GM04503 (cell line): ENCODE data around the gene PTPRJ.

ENCODE experiments used
- DNase-seq: peaks from one replicate; pipeline ENCODE4 v3.0.0-alpha.2; 2012; ENCODE audit warnings: low read depth

The PTPRJ gene

DNA sequence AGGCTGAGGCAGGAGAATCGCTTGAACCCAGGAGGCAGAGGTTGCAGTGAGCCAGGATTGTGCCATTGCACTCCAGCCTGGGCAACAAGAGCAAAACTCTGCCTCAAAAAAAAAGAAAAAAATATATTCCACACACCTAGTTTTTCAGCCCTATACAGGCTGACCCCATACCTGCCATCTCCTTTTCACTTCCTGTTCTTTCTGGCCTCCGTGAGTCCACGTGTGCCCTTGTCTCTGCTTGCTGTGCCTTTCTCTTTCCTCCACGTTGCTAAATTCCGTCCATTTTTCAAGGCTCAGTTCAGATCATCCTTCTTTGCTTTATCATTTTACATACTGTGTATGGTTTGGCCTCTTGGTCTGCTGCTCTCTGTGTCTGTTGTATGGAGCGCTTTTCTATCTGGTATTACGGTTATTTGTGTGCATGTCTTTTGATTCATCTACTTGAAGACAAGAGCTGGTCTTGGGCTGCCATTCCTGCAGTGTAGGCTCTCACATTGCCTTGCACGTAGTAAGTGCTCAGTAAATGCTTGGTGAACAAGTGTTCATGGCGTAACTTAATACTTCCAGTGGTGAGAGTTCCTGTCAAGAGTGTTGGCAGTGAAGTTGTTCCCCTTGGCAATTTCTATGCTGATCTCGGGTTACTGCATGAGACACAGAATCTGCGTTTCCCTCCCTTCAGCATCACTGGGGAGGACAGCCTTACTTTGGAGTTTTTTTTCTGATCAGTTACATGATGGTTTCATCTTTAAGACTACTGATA, 57.5 kb downstream of the PTPRJ start:
- no peak for DNase-seq

GRCh38 chr11:48040830-48041444, 60.6 kb downstream of the PTPRJ start:
- DNase-seq, result no peak

DNA sequence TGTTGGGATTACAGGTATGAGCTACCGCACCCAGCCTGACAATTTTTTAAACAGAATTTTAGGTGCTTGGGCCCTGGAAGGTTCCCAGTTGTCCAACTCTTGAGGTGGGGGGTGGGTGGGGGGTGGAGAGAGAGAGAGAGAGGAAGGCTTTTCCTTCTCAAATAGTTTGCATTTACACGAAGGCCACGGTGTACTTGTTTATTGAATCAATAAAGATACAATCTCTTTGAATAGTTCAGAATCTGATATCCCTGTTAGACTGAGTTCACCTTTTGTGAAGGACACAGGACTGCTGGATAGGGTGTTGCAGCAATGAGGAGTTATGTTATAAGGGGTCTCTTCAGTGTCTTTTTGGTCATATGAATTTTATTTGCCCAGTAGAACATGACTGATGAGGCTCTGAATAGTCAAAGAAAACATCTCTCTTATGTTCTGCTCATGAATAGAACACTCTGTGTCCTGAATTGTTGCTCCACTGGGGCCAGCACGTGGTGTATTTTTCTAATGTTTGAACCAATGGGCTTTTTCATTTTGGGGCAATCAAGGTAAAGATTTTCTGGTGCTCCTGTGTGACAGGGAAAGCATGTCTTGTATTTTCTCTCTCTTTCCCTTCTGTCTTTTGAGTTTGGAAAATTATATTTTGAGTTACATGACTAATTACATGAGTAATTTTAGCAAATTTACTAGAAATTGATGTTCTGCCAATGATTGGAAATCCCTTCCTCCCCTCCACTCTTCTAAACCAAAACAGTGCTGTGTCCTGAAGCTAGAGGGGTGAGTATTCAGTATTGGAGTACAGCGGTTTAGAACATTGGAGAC, 61.7 kb downstream of the PTPRJ start:
- DNase-seq, result no peak

DNA sequence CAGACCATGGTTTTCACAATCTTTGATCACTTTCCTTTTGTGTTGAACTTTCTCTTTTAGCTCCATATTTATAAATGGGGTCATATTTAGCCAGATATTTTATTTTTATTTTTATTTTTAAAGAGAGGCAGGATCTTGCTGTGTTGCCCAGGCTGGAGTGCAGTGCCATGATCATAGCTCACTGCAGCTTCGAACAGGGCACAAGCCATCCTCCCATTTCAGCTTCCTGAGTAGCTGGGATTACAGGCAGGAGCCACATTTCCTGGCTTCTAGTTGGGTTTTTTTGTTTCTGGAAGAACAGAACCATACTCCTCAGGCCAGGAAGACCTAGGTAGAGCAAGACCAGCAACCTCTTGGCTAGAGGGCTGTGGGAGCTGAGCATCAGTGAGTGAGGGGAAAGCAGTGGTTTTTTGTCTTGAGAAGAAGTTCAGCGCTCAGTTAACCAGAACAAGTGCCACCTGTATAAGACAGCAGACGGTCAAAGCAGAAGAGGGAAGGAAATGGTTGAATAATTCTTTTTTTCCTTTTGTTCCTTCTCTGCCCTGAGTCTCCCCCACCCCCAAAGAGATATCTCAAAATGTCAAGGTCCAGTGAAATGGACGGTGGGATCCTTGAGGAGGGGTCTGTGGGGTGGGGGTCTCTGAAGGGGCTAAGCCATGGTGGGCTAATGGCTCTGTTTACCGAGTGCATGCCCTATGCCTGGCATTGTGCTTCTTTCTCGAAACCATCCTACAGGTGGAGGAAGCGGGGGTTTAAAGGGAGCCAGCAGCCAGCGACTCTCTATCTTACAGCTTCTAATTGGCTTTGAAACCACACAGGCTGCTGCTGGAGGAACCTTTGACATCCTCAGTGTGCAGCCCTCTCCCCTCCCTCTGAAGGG, 63.0 kb downstream of the PTPRJ start:
- no peak for DNase-seq

- no peak for DNase-seq
Measured at GRCh38 chr11:48043991-48044512, 63.7 kb downstream of the PTPRJ start.

DNA sequence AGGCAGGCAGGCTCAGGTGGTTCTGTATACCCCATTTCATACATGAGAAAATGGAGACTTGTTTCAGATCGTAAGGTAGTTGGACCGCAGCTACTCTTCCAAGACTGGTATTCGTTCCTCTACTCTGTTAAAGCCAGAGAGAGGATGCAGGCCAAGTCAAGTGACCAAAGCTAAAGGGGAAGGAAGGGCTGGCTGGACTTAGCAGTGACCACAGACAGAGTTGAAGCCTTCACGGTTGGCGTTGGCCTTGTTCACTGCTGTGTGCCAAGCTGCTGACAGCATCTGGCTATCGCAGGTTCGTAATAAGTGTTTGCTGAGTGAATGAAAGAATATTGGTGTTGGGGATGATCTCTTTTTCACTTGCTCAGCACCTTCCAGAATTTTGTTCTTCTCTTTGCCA, 64.2 kb downstream of the PTPRJ start:
- DNase-seq, result no peak

DNA sequence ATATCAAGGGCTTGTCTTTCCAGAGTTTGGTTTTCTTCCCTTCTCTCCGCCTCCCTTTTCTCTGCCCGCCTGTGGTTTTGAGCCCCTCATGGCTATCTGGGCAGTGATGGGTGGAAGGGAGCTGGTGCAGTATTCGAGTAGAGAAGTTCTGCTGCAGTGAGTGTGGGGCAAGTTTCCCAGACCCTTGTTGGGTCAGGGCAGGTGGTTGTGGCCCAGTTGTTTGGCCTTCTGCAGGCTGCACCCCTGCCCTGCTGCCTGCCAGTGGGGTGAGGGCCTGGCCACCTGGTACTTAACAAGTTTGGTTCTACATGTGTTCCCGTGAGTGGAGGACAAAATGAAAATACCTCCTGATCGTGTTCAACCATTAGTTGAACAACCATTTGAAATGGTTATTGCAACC, 65.2 kb downstream of the PTPRJ start:
- no peak for DNase-seq

DNA sequence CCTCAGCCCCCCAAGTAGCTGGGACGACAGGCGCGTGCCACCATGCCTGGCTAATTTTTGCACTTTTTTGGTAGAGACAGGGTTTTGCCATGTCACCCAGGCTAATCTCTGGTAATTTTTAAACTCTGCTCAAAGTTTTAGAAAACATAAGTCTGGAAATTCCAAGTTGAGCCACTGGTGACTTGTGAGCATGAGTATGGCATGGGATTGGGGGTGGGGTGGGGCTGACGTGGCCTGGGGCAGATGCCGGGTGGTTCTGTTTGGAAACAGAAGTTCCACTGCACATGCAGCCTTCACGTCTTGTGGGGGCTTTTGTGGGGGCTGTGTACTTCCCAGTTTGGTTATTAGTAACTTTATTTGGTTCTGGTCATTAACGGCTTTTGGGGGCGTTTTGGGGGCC, 67.3 kb downstream of the PTPRJ start:
- no peak for DNase-seq

DNA sequence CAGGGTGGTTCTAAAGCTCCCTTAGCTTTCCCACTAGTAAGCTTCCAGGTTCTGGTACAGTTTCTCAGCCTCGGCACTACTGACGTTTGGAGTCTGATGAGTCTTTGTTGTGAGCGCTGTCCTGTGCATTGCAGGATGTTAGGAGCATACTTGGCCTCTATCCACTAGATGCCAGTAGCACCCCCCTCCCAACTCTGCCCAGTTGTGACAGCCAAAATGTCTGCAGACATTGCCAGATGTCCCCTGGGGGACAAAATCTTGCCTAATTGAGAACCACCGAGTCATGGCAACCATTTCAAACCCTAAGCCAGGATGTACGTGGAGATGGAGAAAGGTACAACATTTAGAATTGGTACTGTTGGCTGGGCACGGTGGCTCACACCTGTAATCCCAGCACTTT, 68.7 kb downstream of the PTPRJ start:
- no peak for DNase-seq

GRCh38 chr11:48050304-48050703, 69.9 kb downstream of the PTPRJ start:
- DNase-seq, result no peak

GRCh38 chr11:48051217-48051830, 71.0 kb downstream of the PTPRJ start:
- DNase-seq, result no peak

- DNase-seq, result peak; percentile 42
Measured at GRCh38 chr11:48052183-48053044, 72.1 kb downstream of the PTPRJ start.

DNA sequence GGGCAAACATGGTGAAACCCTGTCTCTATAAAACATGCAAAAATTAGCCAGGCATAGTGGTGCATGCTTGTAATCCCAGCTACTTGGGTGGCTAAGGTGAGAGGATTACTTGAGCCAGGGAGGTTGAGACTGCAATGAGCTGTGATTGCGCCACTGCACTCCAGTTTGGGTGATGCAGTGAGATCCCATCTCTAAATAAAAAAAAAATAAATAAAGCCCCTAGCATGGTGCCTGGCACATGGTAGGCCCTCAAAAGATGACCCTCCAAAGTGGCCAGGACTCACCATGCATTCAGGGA, 74.6 kb downstream of the PTPRJ start:
- no peak for DNase-seq

- DNase-seq, result no peak
Measured at GRCh38 chr11:48055292-48056132, 75.2 kb downstream of the PTPRJ start.

DNA sequence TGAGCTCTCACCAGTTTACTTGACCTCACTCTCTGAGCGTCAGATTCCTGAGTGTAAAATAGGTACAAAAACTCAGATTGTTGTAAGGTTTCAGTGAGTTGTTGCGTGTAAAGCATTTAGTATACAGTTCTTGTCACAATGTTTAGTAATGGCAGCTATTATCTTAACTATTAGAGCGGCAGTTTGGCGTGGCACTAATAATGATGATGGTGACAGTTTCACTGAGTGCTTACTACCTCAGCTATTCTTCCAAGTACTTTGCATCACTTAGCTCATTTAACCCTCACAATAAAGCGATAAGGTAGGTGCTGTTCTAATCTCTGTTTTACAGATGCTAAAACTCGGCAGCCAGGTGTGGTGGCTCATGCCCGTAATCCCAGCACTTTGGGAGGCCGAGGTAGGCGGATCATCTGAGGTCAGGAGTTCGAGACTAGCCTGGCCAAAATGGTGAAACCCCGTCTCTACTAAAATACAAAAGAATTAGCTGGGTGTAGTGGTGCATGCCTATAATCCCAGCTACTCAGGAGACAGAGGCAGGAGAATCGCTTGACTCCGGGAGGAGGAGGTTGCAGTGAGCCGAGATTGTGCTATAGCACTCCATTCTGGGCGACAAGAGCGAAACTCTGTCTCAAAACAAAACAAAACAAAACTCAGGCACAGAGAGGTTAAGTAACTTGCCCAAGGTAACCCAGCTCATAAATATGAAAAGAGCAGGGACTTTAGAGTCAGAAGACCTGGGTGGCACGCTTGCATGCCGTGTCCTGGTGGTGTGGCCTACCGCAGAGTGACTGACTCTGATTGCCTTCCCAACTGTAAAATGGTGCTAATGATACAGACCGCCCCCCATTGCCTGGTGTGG, 76.2 kb downstream of the PTPRJ start:
- DNase-seq, result no peak

GRCh38 chr11:48058064-48058463, 77.7 kb downstream of the PTPRJ start:
- no peak for DNase-seq

- no peak for DNase-seq
Measured at GRCh38 chr11:48058788-48059187, 78.4 kb downstream of the PTPRJ start.

DNA sequence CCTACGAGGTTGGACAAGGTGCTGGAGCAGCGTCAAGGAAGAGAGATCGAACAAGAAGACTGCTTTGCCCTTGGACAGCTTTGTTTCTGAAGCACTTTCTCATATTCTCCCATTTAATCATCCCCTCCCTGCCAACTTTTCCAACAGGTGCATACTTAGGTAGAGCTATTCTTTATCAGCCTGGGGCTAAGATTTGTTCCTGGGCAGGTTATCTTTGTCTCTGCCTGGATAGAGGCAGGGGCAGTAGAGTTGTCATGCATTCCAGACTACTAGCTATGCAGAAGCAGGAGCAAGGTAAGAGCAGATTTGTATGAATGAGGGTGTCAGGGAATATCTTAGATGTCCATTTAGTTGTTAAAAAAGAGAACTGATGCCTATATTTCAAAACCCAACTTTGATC, 82.3 kb downstream of the PTPRJ start:
- DNase-seq, result no peak
